Renal cortex interstitium (tissue), 11 donors: ENCODE data around the gene CHD6. TPM values are rescaled to one million over a fixed set of nuclear protein-coding genes. Genes with fewer than 3 reads are reported as not detected.

Source experiments
- DNase-seq, 11 donors: peaks; one replicate each; pipeline ENCODE4 v3.0.0-alpha.2; 2013; ENCODE audit warnings: low read depth in 9 of 11, low spot score in 4 of 11; ENCODE audit errors: extremely low read depth in 1 of 11
- polyA plus RNA-seq, 3 donors: library from polyadenylated mRNA; unstranded; fragments of 120-200 nt; gene quantifications; one replicate each; pipeline ENCODE4 v1.2.1, GENCODE V29; 2013; ENCODE audit not compliant: insufficient read length in 3 of 3

Gene CHD6
- polyA plus RNA-seq, 3 donors, result 45.1 to 55.3 (median 51.1) TPM

DNA sequence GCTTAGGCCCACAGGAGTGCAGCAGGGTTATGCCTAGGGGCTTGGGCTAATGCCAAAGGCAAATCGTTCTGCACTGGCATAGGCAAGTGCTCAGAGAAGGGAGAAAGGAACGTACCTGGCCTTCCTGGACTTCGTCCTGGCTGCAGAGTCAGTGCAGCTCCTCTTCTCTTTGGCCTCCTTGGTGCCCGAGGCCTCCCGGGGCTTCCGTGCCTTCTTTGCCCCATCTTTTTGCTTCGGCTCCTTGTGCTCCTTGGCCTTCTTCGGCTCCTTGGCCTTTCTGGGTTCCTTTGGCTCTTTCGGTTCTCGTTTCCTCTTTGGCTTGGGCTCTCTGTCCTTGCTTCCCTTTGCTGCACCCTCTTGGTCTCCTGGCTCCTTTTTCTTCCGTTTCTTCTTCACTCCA lies 85.2 kb downstream of the CHD6 start:
- DNase-seq, result no peak

DNA sequence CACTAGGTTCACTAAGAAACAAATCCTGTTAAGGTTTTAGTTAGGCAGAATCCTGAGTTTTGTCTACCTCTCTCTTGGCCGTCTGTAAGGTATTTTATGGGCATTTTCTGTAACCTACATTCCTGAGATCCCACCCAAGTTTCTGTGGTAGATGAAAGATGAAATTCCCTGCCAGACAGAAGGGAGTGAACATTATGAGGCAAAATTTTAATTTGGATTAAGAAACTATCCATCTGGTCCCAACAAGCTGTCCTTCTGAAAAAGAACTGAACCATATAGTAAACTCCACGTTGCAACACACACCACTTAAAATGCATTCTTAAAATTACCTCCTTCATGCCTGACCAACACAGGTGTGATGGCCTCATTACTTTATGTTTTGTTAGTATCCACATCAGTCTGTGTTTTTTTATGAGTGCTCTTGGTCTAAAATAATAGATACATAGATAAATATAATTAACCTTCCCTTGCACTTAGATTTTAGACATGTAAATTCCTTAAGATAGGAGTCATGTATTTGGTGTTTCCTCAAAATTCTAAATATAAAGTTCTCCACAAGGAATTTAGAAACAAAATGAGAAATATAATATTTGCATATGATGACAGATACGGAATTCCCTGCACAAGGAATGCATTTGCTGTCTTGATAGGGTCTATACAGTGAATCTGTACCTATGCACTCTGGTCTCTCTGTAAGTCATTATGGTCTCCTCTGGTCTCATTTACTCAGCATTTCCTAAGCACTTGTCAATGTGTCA lies 86.5 kb downstream of the CHD6 start:
- DNase-seq, result no peak

DNA sequence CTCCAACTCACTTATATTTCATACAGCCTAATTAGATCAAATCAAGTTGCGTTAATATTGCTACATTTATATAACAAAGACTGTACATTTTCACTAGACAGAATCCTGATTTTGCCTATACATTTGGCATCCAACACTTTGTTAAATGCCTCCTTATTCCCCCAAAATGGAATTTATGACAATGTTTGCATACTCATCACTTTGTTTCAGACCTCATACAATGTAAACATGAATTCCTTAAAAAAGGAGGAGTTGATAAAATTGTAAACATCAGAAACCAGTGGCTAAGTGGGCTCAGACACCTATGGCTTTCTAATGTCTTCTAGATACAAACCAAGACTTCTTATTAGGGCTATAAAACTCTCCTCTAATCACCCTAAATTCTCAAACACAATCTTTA lies 87.3 kb downstream of the CHD6 start:
- no peak for DNase-seq

DNA sequence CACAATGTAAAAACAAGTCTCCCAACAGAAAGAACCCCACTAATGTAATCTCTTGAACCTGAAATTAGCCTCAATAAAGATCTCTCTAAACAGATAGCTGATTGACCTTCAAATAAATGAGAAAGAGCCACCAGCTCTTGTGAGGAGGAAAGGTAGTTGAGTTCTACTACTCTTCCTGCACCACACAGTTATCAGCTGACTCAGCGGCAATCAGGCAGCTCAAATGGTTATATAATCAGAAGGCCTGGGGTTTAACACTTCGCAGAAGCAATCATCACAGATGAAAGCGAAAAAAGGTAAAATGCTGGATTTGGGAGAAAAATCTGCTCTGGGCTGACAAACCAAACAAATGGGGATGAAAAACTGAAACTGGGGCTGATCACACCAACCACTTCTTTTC lies 91.8 kb downstream of the CHD6 start:
- no peak for DNase-seq

DNA sequence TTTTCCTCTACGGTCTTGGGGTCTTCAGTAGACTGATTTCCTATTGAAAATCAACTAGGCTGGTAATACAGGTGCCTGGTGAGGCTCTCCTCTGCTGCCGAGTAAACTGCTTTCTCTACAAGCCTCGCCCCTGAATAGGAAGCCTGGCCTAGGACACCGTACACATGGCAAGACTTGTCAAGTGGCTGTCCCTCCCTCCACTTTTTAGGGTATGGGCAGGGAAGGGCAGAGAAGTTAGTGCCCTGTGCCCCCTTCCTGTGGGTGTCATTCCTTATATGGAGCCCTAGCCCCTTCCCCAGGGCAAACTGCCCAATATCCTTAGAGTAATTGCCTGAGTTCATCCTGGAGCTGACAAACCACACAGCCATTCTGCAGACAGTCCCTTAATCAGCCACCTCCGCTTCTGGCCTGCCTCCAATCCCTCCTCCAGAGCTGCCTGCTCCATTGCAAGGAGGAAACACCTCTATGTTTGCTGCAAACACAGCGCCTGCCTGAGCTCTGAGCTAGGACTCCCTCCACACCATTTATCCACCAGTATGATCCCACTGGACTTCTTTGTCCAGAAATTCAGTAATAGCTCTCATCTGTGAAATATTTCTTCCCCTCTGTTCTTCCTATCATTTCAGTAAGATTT lies 93.1 kb downstream of the CHD6 start:
- peak in 2 of 11 donors; percentile 4 to 8 for DNase-seq

DNA sequence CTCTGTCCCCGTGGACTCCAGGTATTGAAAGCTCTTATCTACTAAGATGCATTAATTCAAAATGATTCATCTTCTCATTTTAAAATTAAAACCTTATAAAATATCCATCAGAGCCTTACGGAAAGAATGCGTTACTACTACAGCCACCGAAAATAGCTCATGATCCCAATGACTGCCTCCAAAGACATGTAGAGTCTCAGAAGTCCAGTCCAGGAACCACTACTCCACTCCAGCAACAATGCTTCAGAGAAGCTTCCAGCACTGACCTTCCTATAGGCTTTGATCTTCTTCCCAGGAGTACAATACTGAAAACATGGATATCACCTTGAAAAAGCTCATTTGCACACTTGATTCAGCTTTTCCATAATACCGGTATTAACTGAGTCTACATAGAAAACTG lies 94.3 kb downstream of the CHD6 start:
- no peak for DNase-seq

DNA sequence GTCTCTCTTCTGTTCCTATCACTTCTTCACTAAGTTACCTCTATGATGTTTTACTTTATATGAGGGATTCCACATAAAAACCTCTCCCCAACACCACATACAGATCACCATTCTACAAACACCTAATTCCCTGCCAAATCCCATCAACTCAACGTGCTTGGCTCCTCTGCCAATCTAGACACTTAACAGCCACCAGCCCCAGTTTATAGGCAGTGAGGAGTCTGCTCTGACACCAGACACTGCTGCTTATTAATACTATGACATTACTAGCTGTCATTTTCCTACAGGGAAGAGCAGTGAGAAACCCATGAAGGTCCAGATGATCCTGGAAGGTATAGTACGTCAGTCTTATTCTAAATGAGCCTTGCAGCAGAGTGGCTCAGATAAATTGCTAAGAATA lies 104.3 kb downstream of the CHD6 start:
- DNase-seq, result no peak

DNA sequence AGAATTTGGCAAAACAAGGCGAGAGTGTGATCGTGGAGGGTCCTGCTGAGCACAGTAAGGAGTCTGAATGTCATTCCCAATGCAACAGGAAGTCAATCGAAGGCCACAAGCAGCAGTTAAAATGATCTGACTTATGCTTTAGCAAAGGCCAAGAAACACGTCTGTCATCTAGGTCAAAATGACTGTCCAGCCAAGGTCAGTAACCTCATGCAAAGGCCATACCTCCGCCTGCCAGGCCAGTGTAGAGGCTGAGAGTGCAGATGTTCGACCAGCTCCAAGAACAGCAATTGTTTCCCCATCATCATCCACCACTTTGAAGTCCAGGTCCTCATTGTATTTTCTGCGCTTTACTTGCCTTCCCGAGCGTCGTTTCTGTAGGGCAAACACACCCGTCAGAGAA lies 105.6 kb downstream of the CHD6 start:
- DNase-seq, result no peak

DNA sequence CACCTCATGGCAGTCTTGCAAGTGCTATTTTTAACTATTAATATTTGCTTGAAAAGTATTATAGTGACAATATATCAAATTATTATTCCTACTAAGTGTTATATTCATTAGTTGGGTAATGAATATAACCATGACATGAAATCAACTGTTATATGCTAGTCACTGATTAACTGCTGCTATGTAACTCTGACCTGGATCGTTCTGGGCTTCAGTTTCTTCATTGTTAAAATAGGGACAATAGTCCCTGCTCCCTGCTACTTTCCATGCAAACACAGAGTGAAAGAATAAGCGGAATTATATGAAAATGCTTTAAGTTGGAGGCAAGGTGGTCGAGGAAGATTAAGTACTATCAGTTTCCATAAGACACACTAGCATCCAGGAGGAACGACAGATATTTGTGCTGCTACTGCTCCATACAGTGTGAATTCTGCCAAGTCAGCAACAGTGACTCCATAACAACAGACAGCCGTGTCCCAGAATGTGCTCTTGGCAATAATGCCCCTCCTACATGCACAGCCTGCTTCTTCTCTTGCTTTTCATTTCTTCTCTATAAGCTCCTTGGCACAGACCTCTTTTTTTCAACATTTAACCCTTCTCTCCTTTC lies 107.2 kb downstream of the CHD6 start:
- DNase-seq, result peak in 2 of 11 donors; percentile 8 to 22

DNA sequence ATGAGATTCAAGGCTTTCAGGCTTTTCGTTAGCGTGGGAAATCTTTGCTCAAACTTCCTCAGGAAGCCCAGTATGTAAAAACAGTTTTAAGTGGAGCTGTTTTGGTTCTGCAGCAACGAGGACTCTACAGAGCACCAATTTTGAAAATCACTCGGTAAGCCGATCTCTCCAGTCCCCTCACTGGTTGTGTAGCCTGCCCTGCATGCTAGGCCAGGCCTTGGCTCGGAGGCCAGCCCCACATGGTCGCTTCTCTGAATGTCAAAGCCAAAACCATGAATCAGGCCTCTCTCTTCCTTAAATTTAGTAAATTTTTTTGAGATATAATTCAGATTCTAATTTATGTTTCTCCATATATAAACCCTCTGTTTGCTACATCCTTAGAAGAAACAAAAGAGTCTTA lies 108.0 kb downstream of the CHD6 start:
- DNase-seq, result no peak

DNA sequence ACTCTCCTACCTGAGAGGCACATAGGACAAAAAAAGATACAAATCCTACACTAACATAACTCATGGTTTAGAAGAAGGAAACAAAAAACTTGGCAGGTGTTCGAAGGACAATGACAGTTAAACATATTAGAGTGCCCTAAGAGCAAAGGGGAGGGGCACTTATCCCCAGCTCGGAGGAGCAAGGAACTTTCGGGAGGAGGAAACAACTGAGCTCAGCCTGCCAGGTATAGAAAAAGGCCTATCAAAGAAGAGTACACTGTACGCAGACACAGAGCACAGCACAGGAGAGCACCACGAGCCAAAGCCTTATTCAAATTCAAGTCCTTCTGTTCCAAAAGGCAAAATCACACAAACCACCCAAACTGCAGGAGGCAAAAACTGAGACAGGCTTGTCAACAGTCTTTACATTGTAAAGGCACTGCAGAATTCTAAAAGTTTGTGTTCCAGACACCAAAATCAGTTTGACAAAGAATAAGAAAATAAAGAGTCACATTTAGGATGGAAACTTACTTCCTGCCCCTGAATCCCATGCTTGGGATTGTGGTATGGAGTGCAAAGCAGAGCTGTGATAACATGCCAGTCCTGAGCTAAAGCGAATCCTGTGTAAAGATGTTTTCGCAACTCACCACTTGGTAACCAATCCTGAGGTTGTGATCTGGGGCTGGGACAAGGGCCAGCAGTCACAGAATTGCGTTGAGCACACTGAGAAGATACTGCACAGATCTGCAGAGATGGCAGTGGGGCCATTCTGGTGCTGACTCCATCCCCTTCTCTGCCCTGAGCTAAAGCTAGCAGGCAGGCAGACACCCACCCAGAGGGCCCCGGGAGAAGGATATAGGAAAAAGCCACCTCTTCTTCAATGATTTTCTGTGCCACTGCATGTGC lies 108.6 kb downstream of the CHD6 start:
- no peak for DNase-seq

DNA sequence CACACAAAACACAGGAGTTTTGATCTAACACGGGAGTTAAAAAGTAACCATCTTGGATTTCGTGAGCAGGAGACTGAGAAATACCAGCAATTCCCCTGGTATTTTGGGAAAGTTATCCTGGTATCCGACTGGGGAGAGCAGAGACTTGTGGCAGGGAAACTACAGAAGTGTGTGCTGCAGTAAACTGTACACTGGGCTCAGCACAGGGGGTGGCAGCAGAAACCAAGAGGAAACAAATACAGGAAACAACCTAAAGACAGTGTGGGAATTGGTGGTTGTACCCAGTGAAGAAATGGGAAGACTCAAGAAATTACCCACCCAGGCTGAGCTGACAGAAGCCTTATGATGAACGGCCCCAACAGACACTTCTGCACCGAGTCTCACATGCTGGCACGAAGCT lies 109.8 kb downstream of the CHD6 start:
- no peak for DNase-seq

DNA sequence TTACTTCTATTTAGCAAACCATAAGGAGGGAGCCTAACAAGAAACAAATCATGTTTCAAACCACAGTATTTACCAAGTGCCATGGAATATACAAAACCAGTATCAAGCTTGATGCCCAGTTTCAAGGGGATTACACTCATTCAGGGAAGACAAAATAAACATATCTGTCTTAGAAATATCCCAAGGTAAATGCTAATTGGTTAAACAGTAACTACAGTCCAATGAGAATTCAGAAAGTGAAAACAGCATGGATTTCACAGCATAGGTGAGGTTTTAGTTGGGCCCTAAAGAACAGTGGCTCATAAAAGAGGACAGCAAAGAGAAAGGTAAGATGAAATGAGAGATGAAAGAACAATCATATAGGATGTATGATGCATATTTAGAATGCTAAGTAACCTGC lies 110.3 kb downstream of the CHD6 start:
- DNase-seq, result no peak

DNA sequence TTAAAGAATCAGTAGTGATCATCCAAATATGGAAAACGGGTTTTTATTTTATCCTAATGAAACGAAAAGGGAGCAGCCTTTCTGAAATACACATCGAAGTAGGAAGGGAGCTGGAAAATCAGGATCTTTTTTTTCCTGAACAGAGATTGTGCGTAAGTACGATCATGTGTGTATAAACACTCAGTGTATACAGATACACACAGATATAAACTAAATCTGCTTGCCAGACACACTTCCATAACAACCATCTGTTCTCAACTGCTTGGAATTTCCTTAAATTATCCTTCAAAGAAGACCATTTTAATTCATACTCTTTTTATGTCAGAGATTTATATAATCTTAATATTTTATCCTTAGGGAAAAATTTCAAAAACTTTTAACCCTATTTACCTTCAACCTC lies 110.7 kb downstream of the CHD6 start:
- no peak for DNase-seq

DNA sequence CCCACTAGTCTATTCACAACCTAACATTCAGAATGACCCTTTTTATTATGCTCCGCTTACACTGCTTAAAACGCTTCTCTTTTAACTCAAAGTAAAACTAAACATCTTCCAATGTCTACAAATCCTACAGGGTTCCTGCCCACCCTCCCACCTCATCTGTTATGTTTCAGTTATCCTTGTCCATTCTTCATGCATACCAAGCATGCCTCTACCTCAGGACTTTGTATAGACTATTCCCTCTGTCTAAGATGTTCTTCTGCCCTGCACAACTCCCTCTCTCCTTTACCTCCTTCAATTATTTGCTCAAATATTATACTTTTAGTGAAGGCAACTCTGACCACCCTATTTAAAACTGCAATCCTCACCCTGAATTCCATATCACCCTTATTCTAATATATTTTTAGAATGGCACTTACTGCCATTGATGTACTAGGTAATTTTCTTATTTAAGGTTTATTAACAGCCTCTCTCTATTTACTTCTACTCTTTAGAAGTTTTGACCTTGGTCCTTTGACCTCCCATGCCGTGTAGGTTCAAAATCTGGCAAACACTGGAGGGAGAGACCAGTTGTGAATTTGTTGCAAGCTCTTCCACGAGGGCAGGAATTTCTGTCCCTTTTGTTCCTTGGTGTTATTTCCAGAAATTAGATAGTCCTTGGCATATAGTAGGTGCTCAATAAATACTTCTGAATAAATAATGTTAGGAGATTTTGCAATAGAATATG lies 111.8 kb downstream of the CHD6 start:
- DNase-seq, result no peak

DNA sequence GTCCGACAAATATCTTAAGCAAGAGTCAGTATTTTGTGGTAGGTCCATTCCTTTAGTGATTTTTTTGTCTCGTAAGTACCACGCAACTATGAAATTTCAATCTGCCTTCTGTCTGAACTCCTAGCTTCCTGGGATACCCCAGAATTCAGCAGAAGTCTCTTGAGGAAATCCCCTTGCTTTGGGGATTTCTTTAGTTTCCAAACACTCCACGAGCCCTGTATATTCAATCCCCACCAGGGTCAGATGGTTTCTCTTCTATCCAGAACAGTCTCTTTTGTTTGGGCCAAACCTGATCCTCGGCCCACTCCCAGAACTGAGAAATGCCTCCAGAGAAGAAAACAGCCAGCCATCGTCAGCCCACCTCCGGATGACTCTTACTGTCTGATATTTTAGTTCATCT lies 113.0 kb downstream of the CHD6 start:
- DNase-seq, result no peak

DNA sequence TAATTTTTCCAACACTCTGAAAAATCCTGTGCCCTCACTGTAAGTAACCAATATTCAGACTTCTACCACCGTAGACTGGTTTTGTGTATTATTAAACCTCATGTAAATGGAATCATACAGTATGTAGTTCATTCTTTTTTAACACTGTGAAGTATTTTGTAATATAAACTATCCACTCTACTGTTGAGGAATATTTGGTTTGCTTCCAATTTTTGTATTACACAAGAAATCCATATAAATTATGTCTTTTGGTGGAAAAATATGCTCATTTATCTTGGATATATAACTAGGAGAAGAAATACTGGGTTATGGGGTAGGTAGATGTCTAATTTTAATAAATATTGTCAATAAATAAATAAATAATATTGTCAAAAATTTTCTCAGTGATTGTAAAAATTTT lies 116.8 kb downstream of the CHD6 start:
- no peak for DNase-seq

DNA sequence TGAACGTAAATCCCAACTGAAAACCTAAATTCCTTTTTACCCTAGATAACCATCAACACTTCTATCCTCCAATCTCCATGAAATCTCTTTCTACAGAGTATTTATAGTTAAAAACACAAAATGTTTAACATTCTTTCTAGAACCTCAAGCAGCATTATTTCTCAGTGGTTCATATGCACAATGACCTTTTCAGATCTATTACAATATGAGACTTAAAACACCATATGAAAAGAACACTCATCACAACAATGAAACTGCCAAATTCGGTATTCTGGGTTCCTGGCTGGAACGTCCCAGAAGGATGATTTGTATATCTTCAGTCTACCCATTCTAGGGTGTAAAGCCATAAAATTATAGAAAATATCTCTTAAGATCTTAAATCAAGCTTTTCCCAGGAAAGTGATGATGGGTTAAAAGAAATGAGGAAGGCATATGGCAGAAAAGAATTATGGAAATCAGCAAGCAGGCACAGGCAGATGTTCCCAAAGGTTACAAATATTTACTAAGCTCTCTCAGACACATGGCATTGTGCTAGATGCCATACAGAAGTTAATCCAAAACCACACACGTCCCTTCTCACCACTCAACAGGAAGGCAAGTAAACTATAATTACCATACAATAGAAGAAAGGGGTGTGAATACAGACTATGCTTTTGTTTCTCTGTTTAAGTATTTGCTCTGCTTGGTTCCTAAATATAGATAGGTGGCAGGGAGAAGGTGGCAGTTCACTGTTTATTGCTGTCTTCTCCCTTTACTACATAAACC lies 118.0 kb downstream of the CHD6 start:
- no peak for DNase-seq
